ENCODE measurements around the gene SSH2. TPM values are rescaled to one million over a fixed set of nuclear protein-coding genes. Genes with fewer than 3 reads are reported as not detected.

SSH2 gene
- total RNA-seq, 2 donors from 2014 or later, result 36.1 to 36.8 TPM

DNA sequence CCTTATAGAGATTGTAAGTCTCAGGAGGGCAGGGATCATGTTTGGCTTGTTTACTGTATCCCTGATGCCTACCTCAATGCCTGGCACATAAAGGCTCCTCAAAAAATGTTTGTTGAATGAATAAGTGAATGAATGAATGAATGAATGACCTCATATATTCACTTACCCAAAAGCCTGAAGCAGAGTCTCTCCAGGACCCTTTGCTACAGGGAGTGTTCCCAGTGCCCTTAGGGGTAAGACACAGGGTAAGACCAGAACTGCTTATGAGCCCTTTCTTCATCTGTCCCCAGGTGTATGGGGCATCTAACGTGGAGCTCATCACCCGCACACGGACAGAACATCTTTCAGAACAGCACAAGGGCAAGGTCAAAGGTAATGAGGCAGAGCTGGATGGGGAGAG, 319.6 kb downstream of the SSH2 start:
- TF ChIP-seq, protein P1, sequence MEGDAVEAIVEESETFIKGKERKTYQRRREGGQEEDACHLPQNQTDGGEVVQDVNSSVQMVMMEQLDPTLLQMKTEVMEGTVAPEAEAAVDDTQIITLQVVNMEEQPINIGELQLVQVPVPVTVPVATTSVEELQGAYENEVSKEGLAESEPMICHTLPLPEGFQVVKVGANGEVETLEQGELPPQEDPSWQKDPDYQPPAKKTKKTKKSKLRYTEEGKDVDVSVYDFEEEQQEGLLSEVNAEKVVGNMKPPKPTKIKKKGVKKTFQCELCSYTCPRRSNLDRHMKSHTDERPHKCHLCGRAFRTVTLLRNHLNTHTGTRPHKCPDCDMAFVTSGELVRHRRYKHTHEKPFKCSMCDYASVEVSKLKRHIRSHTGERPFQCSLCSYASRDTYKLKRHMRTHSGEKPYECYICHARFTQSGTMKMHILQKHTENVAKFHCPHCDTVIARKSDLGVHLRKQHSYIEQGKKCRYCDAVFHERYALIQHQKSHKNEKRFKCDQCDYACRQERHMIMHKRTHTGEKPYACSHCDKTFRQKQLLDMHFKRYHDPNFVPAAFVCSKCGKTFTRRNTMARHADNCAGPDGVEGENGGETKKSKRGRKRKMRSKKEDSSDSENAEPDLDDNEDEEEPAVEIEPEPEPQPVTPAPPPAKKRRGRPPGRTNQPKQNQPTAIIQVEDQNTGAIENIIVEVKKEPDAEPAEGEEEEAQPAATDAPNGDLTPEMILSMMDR (IDR thresholded peaks at IDR 0.05), result no peak
- H3K4me1 ChIP-seq, result peaks cover 0 to 30% of the 10 kb centered on the region in 2 donors
- H3K4me3 ChIP-seq, result no peak overlapping the region
- no peaks in the 10 kb centered on the region for H3K36me3 ChIP-seq
- no peak overlapping the region for H3K27ac ChIP-seq
- H3K27me3 ChIP-seq, result no peaks in the 10 kb centered on the region
- no peak for DNase-seq (ENCODE audit: low spot score)
- no peaks in the 10 kb centered on the region for H3K9me3 ChIP-seq

DNA sequence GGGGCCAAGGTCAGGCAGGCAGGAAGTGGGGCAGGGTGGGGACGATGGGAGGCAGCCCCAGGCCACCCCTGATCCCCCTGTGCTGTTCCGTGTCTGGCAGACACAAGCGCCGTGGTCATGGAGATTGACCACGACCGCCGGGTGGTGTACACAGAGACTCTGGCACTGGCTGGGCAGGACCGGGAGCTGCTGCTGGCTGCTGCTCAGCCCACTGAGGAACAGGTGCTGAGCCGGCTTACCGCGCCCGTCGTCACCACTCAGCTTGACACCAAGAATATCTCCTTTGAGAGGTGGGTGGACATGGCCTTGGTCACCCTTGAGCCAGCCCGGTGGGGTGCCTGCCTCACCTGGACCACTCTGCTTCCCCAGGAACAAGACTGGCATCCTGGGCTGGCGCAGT, 321.0 kb downstream of the SSH2 start:
- no peak for DNase-seq (ENCODE audit: low spot score)
- H3K4me3 ChIP-seq, result no peak overlapping the region
- no peak overlapping the region for H3K27ac ChIP-seq
- TF ChIP-seq, protein P1 (IDR thresholded peaks at IDR 0.05), result no peak
- no peaks in the 10 kb centered on the region for H3K36me3 ChIP-seq
- no peaks in the 10 kb centered on the region for H3K27me3 ChIP-seq
- peaks cover 0 to 16% of the 10 kb centered on the region in 2 donors for H3K4me1 ChIP-seq
- H3K9me3 ChIP-seq, result no peaks in the 10 kb centered on the region

DNA sequence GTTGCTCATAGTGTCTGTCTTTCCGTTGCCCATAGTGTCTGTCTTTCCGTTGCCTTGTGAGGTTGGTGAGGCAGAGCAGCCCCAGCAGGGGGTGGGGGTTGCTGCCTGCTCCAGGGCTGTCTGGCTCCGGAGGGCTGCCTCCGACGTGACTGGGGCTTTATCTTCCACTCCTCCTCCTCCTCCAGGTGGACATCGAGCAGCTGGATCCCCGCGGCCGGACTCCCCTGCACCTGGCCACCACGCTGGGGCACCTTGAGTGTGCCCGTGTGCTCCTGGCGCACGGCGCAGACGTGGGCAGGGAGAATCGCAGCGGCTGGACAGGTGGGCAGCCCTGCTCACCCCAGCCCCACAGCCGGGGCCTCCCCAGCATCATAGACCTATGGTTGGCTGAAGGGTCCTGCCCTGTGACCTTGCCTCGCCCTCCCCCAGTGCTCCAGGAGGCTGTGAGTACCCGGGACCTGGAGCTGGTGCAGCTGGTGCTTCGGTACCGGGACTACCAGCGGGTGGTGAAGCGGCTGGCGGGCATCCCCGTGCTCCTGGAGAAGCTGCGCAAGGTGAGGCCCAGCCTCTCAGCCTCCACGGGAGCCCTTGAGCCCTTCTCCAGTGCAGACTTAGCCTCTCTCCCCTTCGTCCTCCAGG, 322.4 kb downstream of the SSH2 start:
- no peaks in the 10 kb centered on the region for H3K9me3 ChIP-seq

DNA sequence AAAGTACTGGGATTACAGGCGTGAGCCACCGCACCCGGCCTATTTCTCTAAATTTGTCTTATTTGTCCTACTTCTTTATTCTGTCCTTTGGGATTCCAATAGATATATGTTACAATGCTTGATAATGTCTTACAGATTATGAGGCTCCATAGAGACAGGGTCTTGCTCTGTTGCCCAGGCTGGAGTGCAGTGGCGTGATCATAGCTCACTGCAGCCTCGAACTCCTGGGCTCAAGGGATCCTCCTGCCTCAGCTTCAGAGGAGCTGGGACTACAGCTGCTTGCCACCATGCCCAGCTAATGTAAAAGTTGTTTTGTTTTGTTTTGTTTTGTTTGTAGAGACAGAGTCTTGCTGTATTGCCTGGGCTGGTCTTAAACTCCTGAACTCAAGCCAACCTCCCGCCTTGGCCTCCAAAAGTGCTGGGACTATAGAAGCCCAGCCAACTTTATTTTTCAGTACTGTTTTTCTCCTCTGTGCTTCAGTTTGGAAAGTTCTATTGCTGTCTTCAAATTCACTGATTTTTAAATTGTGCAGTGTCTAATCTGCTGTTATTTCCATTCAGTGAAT, 326.8 kb downstream of the SSH2 start:
- TF ChIP-seq, protein P1 (IDR thresholded peaks at IDR 0.05), result no peak
- no peaks in the 10 kb centered on the region for H3K36me3 ChIP-seq
- H3K4me3 ChIP-seq, result no peak overlapping the region
- DNase-seq (ENCODE audit: low spot score), result no peak
- no peaks in the 10 kb centered on the region for H3K27me3 ChIP-seq
- H3K9me3 ChIP-seq, result no peaks in the 10 kb centered on the region
- no peak overlapping the region for H3K27ac ChIP-seq
- H3K4me1 ChIP-seq, result no peaks in the 10 kb centered on the region

More for the DNA sequence above, 322.4 kb downstream of the SSH2 start:
- DNase-seq (ENCODE audit: low spot score), result no peak
- Histone ChIP-seq H3K4me1 (peaks cover 0 to 3% of the 10 kb centered on the region in 2 donors), H3K36me3 (no peaks in the 10 kb centered on the region), H3K27ac (no peak overlapping the region), H3K27me3 (no peaks in the 10 kb centered on the region), H3K4me3 (no peak overlapping the region)
- TF ChIP-seq, protein P1 (IDR thresholded peaks at IDR 0.05), result no peak

DNA sequence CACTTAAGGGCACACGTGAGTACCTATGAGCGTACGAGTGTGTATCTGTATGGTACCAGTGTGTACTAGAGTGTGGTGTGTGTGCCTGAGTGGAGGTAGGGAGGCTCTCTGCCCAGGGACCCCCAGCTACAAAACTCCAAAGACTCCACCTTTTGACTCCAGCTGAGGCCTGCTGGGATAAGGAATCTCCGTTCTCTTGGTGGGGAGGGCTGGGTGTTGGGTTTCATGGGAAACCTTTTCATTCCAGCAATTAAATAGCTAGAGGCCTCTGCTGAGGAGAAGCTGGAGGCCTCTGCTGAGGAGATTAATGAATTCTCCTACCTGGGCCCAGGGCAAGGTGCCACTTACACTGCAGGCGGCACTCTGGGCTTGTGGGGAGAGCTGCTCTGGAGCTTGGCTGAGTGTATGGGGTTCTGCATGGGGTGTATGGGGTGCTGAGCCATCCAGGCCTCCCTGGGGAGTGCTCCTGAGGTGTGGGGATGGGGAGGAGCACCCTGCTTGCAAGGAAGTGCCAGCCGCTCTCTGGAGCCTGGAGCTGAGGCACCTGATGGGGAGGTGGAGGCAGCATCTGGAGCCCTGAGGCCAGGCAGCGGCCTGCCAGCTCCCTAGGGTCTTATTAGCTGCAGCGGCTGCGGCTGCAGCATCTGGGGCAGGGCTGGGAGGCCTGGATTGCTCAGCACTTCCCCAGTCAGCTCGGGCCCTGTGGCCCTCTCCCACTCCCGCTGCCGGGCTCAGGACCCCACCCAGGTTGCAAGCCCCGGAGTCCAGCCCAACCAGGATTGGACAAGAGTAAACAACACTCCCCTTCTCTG, 332.5 kb downstream of the SSH2 start:
- H3K36me3 ChIP-seq, result no peaks in the 10 kb centered on the region
- no peaks in the 10 kb centered on the region for H3K27me3 ChIP-seq
- DNase-seq (ENCODE audit: low spot score), result no peak
- H3K4me3 ChIP-seq, result no peak overlapping the region
- peaks cover 0 to 30% of the 10 kb centered on the region in 2 donors for H3K4me1 ChIP-seq
- H3K27ac ChIP-seq, result no peak overlapping the region
- TF ChIP-seq, protein P1 (IDR thresholded peaks at IDR 0.05), result no peak
- no peaks in the 10 kb centered on the region for H3K9me3 ChIP-seq

Data from right atrium auricular region (tissue), 2 donors.